Fibroblast of gingiva (primary cell): Measurements from ENCODE around the gene PITPNM3.

Experiments used
- DNase-seq: peaks from one replicate; pipeline ENCODE4 v3.0.0-alpha.2; 2011; ENCODE audit warnings: low read depth

PITPNM3 gene

GRCh38 chr17:6408276-6408675, 148.1 kb downstream of the PITPNM3 start:
- DNase-seq: no peak

- DNase-seq: no peak
Observed at GRCh38 chr17:6402258-6402657, 154.1 kb downstream of the PITPNM3 start.
